T follicular helper cell (primary cell): Measurements from ENCODE around the gene CTBP1.

Experiments used
- DNase-seq: peaks from one replicate; pipeline ENCODE4 v3.0.0-alpha.2; 2020; ENCODE audit warnings: low read depth

Gene CTBP1

GRCh38 chr4:1249731-1250526 is 999 bp upstream of the CTBP1 start:
- no peak for DNase-seq

DNA sequence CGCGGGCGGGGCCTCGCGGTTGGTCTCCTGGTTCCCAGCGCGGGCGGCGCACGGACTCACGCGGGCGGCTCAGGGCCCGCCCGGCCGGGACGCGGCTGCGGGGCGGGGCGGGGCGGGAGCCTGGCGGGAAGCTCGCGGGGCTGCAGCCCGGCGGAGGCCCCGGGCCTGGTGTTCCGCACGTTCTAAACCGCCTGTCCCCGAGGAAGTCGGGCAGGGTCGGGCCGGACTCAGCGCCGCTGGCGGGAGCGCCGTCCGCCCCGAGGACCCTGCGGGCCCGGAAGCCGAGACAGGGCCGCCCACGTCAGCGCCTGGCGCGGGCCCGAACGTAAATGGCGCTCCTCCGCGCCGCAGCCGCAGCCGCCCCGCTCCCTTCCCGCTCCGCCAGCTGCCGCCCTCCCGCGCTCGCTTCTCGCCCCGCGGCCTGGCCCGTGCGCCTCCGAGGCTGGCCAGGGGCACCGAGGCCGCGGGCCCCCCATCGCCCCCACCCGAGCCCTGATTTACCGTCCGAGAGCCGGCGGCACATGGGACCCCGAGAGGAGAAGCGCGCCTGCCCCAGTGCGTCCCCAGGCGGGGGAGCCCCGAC is 309 bp upstream of the CTBP1 start:
- DNase-seq, result peak; percentile 81

- no peak for DNase-seq
These were observed 1.1 kb downstream of the CTBP1 start for GRCh38 chr4:1247864-1248244.

DNA sequence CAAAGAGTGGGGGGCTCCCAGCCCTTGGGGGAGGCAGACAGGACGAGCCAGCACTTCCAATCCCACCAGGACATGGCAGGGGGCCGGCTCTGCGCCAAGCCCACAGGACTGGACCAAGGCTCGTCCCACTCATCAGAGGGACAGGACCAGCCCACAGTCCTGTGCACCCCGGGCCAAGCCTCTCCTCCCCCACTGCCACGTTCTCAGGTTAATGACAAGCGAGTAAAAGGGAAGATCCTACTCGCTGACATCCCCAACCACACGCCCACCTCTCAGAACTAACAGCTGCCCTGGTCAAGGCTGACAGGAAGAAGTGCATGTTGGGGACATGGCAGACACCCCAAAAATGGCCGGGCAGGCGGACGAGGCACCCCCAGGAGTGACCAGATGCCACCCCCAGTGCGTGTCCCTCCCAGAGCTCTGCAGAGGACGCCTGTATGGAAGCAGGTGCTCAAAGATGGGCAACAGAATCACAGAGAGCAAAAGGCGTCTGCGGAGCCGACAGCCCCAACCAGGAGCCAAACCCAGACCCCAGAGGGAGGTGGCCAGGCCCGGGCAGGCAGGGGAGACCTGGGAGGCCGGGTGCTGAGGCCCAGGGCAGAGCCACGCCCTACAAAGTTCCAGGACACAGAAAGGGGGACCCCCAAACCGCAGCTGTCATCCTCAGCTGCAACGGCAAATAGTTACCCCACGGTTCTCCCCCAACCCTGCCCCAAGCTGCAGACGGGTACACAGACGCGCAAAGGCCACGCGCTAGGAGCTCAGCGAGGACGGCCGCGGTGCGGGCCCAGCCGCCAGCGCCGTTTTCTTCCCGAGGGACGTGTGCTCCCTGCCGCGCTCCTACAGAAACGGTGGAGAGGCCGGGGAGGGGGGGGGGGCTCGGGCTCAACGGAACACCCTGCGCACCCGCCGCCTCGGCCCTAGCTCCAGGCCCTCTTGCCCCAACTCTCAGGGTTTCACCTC is 1.7 kb downstream of the CTBP1 start:
- DNase-seq, result no peak

GRCh38 chr4:1246111-1246881 is 2.6 kb downstream of the CTBP1 start:
- DNase-seq, result no peak

DNA sequence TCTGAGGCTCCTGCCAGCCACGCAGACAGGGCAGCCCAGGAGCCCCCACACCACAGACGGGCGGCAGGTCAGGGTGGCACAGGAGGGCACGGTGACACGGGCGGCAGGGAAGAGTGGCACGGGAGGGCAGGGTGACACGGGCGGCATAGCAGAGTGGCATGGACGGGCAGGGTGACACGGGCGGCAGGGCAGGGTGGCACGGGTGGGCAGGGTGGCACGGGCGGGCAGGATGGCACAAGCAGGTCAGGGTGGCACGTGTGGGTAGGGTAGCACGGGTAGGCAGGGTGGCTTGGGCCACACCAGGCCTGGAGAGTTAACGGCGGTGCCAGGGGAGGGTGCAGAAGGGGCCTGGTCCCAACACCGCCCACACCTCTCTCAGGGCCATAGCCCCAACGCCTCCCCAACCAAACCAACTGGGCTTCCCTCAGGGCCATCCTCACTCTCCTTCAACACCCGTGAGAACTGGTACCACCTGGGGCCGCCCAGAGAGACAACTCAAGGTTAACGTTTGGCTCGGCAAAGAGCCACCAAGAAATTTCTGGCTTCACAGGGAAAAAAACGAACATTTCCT is 3.4 kb downstream of the CTBP1 start:
- no peak for DNase-seq

DNA sequence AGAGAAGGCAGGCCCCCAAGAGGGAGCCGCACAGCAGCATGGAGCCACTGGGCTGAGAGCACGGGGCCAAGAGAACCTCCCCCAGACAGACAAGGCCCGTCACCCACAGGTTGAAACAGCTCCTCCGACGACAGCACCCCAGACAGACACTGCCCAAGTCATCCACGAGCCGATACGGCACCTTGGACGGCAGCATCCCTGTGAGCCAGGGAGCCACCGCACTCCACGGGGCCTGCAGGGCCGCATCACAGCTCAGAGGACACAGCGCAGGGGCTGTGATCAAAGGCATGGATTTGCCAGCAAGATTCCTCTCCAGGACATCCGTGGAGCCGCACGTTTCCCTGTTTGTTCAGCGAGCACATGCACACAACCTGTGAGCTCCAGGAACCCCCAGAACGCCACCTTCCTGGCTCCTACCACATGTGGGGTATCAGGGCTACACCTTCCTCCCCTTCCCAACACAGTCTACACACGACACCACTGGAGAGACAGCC is 3.9 kb downstream of the CTBP1 start:
- no peak for DNase-seq

DNA sequence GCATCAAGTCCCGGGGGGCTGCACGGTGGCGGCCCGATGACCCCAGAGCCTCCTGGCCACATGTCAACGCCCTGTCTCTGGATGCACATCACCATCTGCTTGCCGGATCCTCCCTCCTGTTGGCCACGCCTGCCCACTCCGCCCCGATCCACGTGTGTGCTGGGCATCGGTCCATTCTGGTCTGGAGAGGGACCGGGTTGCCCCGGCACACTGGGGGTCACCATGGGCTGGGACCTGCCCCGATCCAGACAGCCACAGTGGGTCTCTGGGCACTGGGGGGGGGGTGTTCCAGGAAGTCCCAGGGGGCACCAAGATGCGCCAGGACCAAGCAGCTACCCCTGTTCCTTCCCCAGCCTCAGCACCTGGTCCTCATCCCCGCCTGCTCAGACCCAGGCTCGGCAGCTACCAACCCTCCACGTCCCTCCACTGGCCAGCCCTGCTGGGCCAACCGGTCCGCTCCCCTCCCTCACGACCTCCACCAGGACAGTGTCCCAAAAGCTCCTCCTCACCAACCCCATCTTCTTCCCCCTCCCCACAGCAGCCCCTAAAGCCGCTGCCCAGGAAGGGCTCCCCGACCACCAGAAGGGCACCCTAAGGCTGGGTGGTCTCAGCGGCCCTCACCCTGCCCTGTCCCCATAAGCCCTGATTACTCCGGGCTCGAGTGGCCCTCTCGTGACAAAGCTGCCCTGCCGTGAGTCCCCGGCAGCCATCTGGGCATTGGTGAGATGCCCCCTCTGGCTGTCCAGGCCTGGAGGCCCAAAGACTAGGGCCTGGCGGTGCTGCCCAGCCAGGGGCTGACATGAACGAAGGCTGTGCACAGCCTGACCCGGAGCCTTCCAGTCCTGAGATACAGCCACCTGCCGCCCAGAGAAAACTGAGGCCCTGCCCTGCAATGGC is 4.6 kb downstream of the CTBP1 start:
- no peak for DNase-seq

DNA sequence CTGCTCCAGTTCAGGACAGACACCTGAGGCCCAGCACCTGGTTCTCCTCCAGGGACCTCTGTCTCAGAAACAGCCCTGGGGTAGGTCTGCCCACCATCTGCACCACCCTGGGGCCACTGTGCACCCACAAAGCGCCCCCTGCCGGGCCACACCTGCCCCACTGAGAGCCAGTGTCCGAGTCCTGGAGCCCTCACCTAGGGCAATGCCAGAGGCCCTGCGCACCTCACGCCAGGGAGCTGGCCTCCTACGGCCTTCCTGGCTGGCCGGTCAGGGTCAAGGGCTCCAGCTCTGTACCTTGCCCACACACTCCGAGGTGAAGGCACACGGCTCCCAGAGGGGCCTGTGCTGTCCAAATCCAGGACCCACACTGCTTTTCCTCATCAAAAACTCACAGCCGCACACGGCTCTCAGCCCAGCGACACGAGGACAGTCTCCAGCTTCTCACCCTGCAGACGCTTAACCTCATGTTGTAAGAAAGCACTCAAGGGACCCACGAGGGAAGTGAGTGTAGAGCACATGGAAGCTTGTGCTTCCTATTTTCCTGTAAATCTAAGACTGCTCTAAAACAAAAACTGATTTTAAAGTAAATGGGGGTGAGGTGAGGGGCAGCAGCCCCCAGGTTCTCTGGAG is 5.4 kb downstream of the CTBP1 start:
- no peak for DNase-seq

DNA sequence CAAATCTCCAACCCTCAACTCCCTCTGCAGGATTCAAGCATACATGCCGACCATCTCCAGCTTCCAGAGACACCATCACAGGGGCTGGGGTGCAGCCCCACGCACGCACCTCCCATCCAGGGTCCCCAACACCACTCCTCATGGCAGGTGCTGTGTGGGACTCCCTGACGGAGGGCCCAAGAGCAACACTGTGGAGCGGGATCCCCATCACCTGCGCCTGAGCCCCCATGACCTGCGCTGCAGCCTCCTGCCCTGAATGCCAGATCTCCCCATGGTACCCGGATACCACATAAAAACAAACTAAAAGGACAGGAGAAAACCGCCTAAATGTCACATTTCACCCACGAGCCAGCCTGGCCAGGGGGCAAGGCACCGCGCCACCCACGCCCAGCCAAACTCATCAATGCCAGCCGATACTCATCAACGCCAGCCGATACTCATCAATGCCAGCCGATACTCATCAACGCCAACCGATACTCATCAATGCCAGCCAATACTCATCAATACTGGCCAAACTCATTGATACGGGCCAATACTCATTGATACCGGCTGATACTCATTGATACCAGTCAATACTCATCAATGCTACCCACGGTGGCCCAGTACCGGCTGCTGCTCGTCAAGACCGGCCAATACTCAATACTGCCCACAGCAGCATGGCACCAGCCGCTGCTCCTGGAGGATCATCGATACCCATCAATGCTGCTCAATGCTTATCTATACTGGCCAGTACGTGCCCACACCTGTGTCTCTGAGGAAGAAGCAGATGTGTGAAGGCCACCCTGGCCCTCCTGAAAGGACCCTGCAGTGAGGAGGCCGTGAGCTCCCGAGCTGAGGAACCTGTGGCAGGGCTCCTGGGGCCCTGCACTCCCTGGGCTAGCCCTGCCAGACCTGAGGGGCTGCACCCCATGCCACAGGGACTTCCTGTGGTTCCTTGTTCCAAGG is 6.2 kb downstream of the CTBP1 start:
- no peak for DNase-seq

DNA sequence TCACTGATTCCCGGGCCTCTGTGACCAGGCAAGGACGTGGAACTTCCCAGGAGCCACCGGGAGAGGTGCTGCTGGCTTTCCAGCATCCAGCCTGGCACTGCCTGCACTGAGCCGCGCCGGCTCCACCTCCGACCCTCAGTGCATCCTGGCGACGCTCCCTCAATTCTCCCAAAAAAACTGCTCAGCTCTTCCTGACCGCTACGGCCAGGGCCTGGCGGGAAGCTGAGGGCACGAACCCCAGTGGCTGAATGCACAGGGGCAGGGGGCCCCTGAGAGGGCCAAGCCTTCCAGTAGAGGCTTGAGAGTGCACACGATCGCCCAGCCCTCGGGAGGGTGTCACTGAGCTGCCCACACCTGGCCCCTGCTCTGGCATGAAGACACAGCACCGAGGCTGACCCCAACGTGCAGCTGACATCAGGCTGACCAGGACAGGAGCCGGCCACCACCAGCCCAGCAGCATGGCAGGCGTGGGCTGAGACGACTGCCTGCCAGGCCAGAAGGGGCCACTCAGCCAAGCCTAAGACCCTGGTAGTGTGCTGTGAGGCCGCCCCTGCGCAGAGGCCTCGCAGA is 6.9 kb downstream of the CTBP1 start:
- no peak for DNase-seq

DNA sequence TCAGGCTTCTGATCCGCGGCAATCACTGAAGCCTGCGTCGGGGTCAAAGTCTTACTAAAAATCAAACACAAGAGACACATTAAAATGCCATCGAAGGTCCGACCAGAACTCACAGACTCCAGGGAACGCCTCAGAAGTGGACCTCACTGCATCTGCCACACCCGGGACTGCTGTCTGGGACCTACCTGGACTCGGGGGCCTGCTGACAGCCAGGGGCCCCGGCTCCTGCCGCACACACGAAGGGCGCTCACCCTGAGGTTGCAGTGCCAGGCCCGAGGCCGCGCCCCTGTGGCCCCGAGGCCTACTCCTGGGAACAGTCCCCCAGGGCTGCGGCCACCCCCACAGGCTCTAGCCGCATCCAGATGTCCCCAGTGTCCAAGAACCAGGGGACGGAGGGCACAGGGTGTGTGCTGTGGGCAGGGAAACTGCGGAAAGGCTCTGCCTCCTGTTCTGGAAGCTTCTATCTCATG is 7.4 kb downstream of the CTBP1 start:
- DNase-seq, result no peak

DNA sequence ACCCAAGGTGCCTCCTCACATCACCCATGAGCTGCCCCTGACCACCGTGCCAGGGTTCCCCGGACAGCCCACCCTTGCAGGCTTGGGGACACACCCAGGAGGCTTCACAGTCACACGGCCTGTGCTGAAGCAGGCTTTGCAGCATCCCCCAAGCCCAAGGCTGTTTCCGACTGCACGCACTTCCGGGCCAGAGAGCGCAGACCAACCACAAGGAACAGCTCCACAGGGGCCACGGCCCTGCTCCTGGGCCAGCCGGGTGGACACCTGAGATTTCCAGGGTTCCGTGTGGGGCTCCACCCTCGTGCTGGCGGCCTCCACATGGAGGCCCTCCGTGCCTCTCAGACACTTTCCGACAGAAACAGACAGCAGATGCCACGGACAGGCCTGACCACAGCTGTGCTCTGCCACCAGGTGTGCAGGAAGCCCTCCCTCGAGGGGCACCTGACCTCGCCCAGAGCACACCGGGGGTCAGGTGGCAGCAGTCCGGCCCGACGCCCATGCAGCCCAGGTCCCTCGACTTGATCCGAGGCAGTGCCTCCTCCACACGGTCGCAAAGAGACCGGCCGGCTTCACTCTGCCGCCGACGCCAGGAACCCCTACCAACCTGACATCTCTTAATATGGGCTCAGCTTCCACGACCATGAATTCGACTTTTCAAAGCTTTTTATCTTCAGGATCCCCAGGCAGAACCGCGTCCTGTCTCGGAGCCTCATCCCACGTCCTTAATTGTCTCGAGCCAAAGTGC is 8.0 kb downstream of the CTBP1 start:
- DNase-seq, result no peak

DNA sequence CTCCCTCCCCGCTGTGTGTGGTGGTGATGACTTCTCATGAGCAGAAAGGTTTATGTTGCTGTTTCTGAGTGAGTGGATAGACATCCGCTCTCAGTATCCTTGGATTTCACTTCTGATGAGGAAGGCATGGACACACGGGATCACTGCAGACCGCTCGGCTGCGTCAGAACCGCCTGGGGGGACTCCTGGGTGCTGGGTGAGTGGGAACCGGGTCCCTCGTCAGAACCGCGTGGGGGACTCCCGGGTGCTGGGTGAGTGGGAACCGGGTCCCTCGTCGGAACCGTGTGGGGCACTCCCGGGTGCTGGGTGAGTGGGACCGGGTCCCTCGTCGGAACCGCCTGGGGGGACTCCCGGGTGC is 9.0 kb downstream of the CTBP1 start:
- DNase-seq, result no peak

DNA sequence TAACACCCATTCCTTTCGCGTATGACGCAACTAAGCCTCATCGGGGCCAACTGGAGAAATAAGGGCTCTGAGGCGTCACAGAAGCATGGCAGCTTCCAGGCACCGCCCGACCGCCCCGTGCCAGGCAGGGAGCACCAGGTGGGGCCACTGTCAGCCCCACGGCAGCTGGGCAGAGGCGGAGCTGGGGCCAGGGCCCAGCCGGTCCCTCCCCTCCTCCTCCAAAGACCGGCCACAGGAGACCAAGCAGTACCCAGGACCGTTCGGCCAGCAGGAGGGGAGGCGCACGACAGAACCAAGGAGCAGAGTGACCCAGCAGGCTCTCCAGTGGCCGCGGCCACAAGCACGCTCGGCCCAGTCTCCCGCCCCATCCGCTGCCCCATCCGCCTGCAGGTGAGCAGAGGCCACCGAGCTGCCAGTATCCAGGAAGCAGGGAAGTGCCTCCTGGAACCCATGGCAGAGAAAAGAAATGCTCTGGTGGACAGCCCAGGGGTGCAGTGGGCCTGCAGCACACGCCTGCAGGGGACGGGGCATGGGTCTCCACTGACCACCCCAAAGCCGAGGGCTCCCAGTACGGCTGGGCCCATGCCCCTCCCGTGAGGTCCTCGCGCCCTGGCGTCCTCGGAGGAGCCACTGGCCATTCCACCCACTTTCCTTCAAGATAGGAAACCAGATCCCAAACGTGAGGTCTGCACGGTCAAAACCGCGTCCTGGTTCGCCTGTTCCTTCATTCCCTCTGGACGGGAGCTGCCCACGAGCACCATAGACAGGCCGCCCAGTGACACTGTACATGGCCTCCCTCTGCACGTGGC is 9.6 kb downstream of the CTBP1 start:
- no peak for DNase-seq

DNA sequence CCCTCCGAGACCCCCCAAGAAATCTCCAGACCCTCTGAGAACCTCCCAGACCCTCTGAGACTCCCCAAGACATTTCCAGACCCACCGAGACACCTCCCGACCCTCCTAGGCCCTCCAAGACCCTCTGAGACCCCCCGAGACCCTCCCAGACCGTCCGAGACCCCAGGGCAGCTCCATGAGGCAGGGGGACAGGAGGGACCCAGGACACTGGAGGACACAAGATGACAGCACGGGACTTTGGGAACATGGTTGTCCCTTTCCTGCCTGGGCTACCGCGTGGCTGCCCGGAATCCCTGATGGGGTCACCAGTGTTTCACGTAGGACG is 10.3 kb downstream of the CTBP1 start:
- no peak for DNase-seq
